NCI-H748 treated with DMSO at 0.1 percent for 48 hours (cell line): ENCODE measurements around the gene ANO8.
"Not testable (repeated sequence)": the region's sequence is repeated elsewhere in the genome, so short reads cannot be mapped to it uniquely, and the experiment has no call there.

Source experiments
- DNase-seq: peaks from one replicate; lab custom pipeline; 2025; lab: John Stamatoyannopoulos, UW

Gene ANO8

DNA sequence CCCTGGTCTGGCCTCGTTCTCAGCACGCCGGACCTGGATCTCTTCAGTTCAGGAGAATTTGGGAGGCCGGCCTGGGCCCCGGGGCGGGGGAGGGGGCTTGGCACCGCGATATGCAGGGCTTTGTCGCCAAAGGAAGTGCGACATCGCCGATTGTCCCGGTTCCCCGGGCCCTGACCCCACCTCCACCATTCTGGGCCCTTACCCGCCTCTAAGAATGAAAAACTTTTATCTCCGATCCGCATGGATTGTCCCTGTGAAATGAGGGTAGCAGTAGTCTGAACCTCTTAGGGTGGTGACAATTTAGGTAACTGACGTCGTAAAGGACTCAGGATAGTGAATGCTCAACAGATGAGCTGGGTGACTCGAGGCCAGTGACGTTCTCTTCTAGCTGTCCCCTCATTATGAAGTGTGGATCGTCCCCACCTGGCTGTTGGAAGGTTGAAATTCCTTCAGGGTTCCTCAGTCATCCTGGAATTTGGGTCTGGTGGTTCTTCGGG, 24.6 kb downstream of the ANO8 start:
- no peak for DNase-seq

- DNase-seq, result peak; percentile 94
These were observed 25.3 kb downstream of the ANO8 start, which contains the start of gene DDA1 for GRCh38 chr19:17309198-17309964. DDA1 (plus strand) TSS chr19:17309563; CDS start chr19:17309655, 92 bp downstream.

- no peak for DNase-seq
These were observed 26.7 kb downstream of the ANO8 start for GRCh38 chr19:17307876-17308377.

DNA sequence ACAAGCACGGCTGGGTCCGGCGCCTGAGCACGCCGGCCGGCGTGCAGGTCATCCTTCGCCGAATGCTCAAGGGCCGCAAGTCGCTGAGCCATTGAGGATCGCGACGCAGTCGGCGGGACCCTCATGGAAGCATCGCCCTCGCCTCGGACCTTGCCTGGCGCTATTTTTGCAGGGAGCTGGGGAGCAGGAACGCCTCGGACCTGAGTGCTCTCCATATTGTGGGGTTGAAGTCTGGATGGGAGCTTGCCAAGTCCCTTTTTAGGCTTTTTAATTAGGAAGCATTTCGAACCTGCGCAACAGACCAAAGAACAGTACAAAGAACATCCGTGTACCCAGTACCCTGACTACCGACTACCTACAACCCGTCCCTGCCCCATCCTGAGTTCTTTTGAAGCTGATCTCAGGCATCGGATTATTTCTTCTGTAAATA, 28.4 kb downstream of the ANO8 start:
- DNase-seq, result no peak

- peak; percentile 97 for DNase-seq
These were observed 29.0 kb downstream of the ANO8 start, which contains the start of gene MRPL34 for GRCh38 chr19:17305517-17306284. MRPL34 (plus strand) TSS chr19:17305872; CDS start chr19:17305893, 21 bp downstream.

DNA sequence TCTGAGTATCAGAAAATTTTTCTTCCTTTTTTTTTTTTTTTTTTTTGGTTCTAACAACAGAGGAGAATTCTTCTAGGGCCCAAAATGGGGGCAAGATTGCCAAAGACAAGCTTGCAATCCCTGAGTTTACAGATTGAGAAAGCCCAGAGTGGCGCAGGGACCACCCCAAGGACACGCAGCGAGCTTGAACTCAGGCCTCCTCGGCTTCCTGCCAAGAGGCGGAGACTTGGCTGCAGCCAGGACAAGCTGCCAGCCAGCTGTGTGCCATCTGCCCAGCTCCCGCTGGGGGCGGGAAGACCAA, 29.5 kb downstream of the ANO8 start:
- no peak for DNase-seq

DNA sequence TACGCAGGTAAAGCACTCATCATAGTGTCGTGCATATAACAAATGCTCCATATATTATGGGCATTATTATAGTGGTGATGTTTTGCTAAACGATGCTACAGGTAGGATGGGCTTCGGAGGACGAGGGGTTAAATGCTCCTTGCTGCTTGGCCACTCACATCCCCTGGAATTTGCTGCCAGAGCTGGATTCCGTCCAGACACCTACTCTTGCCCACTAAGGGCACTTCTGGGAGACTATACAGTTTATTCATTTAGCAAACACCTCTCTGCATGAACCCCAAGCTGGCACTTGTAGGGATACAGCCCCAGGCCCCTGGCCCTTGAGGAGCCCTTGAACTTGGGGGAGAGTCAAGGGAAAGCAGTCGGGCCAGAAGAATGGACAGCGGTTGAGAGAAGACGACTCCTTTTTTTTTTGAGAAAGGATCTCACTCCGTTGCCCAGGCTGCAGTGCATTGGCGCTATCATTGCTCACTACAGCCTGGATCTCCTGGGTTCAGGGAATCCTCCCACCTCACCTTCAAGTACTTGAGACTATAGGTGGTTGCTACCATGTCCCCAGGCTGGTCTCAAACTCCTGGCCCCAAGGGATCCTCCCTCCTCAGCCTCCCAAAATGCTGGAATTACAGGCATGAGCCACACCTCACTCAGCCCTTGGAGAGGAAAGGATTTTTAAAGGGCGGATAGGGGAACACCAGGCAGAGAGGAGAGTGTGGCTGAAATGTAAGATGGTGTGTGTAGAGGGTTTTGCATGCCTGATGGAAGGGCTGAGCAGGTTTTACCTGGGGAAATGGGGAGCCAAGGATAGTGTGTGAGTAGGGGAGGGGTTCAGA, 30.1 kb downstream of the ANO8 start:
- DNase-seq, result no peak

GRCh38 chr19:17303940-17304267, 30.8 kb downstream of the ANO8 start:
- no peak for DNase-seq

- peak; percentile 74 for DNase-seq
These were observed 31.3 kb downstream of the ANO8 start, which contains the start of gene ABHD8 for GRCh38 chr19:17303167-17303939. ABHD8 (minus strand) TSS chr19:17303425; CDS start chr19:17301616, 1,809 bp downstream.

DNA sequence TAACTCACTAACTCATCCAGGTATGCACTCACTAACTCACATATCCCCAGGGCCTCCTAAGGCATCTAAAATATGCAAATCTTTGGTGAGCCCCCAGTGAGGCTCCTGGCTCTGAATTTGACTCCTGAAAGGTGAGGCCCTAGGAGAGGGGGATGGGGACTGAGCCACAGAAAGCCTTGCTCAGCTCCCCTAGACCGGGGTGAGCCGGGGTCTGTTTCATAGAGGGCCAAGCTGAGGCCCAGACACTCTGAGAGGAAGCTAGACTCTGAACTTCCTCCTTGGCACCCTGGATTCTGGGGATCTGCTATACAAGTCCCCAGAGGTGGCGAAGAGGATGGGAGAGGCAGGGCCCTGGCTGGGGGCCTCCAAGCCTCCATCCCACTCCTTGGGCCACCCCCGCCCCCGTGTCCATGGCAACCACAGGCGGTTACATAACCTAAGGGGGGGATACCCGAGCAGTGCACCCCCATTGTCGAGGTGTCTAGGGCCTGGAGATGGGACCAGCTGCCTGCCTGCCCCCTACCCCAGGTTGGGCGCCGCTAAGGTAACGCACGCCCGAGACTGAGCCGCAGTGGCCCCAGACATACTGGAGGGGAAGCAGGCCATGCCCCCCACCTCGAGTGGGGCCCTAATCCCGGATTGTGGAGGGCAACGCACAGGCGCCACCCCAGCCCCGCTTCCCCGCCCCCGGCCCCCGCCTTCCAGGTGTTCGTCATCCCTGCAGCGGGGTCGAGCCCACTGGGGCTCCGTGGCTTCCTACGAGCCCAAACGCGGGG, 32.1 kb downstream of the ANO8 start:
- DNase-seq, result no peak

DNA sequence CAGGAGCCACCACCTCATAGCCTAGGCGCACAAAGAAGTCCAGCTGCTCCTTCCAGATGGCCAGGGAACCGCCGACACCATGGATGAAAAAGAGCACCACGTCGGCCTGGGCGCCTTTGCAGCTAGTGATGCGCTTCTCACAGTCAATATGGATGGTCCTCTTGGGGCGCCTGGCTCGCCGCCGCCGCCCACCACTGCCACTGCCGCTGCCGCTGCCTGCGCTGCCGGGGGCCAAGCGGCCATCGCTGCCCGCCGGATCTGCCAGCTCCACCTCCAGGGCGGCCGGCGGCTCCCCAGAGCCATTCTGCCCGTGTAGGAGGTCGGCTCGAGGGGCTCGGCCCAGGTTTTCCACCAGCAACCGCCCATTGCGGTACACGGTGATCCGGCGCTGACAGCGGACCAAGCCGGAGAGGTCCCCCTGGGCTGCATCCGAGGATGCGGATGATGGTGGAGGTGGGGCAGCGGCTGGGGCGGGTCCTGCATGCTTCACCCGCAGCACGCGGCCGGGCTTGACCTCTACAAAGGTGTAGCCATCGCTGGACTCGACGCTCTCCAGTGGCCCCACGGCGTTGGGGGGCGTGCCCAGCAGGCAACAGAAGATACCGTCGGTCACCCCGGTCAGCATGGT, 33.5 kb downstream of the ANO8 start:
- DNase-seq, result no peak

DNA sequence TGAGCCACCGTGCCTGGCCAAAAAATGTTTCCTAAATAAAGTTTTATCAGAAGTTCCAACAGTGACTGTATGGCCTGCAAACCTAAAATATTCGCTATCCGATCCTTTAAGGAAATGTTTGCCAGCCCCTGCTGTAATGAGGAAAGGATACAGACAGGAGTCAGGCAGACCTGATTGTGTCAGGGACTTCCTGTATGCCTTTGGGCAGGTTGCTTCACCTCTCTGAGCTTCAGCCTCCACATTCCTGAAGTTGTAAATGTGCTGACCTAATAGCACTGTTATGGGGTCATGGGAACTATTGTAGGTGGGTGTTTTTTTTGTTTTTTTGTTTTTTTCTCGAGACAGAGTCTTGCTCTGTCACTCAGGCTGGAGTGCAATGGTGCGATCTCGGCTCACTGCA, 37.7 kb downstream of the ANO8 start:
- DNase-seq, result no peak

GRCh38 chr19:17296273-17296672, 38.4 kb downstream of the ANO8 start:
- no peak for DNase-seq

DNA sequence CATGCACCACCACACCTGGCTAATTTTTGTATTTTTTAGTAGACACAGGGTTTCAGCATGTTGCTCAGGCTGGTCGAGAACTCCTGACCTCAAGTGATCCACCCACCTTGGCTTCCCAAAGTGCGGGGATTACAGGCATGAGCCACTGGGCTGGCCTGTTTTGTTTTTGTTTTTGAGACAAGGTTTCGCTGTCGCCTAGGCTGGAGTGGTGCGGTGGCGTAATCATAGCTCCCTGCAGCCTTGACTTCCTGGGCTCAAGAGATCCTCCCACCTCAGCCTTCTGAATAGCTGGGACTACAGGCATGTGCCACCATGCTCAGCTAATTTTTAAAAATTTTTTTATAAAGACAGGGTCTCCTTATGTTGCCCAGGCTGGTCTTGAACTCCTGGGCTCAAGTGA, 39.1 kb downstream of the ANO8 start:
- not testable (repeated sequence) for DNase-seq

- no peak for DNase-seq
These were observed 40.4 kb downstream of the ANO8 start for GRCh38 chr19:17294051-17294891.

DNA sequence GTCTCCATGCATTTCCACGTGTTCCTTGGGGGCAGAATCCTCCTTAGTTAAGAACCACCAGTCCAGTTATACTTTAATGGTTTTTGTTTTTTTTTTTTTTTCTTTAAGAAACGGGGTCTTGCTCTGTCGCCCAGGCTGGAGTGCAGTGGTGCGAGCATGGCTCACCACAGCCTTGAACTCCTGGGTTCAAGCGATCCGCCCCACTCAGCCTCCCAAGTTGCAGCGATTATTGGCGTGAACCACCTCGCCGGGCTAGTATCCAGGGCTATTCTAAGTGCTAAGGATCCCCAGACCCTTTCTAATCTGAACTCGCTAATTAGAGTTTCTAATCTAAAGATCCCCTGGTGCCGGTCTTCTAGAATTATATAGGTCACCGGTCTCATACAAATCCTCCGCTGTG, 41.0 kb downstream of the ANO8 start:
- DNase-seq, result no peak

GRCh38 chr19:17292301-17293074, 42.2 kb downstream of the ANO8 start:
- DNase-seq, result no peak

DNA sequence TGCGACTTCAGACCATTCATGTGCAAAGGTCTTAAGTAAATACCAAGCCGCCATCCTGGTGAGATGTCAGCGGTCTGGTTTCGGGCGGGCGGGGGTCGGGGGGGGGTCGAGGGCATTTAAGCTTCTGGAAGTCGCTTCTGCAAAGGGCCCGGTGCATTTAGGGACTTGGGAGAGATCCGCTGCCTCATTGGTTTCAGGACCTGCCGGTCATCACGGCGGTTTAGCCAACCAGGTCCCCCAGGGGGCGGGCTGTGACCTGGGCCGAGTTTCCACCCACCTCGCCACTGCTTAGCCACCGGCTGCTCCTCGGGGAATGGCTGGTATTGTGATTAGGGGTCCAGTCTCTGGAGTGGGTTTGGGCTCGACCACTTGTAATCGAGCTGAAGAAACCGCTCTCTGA, 45.2 kb downstream of the ANO8 start:
- DNase-seq, result no peak
